Measurements from ENCODE around the gene MAPK9.
A peak's percentile ranks its signal among the peaks of the same experiment; 100 is the strongest.

MAPK9 gene

DNA sequence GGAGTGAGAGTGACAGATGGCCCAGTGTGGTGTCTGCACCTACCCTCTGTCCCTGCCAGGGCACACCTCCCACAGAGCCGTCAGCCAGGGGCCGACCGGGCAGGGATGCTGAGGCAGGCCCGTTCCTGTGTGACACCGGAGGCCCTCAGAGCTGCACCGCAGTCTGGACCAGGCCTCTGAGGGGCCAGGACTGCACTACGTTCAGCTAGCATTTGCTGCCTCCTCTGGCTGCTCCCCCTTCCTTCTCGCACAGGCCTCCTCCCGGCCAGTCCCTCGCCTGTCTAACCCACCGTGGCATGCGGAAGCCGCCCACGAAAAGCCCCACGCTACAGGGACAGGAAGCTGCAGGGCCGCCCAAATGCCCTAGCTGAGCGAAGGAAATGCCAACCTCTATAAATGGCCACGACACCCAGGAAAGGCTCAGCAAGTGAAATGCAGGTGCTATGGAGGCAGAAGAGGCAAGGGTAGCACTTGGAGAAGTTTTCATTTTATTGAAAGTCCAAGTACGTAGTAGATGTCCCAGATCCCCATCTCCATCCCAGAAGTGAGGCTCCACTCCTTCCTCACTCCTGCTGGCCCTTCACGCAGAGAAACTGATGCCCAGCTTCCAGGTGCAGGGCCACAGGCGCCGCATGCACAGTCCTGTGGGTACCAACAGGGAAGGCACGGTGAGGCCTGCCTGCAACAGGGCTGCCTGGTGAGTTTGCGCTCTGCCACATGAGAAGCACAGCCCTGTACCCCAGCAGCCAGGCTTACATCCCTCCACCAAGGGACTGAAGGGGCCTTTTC is 38.7 kb downstream of the MAPK9 start:
- no peaks in the 10 kb centered on the region for H3K27me3 ChIP-seq (replicated peaks; ENCODE audit: control insufficient read depth, insufficient read depth, low read length)
- no peak overlapping the region for H3K4me3 ChIP-seq (replicated peaks; ENCODE audit: low read depth, low read length)
- TF ChIP-seq, protein P1, sequence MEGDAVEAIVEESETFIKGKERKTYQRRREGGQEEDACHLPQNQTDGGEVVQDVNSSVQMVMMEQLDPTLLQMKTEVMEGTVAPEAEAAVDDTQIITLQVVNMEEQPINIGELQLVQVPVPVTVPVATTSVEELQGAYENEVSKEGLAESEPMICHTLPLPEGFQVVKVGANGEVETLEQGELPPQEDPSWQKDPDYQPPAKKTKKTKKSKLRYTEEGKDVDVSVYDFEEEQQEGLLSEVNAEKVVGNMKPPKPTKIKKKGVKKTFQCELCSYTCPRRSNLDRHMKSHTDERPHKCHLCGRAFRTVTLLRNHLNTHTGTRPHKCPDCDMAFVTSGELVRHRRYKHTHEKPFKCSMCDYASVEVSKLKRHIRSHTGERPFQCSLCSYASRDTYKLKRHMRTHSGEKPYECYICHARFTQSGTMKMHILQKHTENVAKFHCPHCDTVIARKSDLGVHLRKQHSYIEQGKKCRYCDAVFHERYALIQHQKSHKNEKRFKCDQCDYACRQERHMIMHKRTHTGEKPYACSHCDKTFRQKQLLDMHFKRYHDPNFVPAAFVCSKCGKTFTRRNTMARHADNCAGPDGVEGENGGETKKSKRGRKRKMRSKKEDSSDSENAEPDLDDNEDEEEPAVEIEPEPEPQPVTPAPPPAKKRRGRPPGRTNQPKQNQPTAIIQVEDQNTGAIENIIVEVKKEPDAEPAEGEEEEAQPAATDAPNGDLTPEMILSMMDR (IDR thresholded peaks at IDR 0.05; ENCODE audit: insufficient read depth, low read length, poor library complexity, severe bottlenecking), result no peak
- peaks cover 3% of the 10 kb centered on the region for H3K36me3 ChIP-seq (ENCODE audit: control insufficient read depth, insufficient read depth, low read length)
- DNase-seq (ENCODE audit: extremely low read depth, insufficient read length), result peak; percentile 20

DNA sequence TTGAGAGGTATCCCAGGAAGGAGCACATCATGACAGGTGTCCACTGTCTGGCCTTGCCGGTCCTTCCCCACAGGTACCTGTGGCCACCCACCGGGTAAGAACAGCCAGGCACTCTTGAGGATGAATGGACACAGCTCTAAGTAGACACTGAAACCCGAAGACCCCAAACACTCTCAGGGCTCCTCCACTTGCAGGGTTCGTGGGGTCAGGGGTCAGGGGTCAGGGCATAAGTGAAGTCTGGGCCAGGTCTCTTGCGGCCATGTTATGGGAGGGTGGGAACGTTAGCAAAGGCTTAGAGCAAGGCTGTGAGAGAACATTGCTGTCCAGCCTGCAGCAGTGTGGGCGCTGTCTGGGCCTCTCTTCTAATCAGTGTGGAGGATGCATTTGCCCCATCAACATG is 40.0 kb downstream of the MAPK9 start:
- Histone ChIP-seq H3K27me3 (replicated peaks; ENCODE audit: control insufficient read depth, insufficient read depth, low read length) (no peaks in the 10 kb centered on the region), H3K4me3 (replicated peaks; ENCODE audit: low read depth, low read length) (no peak overlapping the region), H3K36me3 (ENCODE audit: control insufficient read depth, insufficient read depth, low read length) (peaks cover 4% of the 10 kb centered on the region)
- TF ChIP-seq, protein P1 (IDR thresholded peaks at IDR 0.05; ENCODE audit: insufficient read depth, low read length, poor library complexity, severe bottlenecking), result no peak
- DNase-seq (ENCODE audit: extremely low read depth, insufficient read length), result no peak

DNA sequence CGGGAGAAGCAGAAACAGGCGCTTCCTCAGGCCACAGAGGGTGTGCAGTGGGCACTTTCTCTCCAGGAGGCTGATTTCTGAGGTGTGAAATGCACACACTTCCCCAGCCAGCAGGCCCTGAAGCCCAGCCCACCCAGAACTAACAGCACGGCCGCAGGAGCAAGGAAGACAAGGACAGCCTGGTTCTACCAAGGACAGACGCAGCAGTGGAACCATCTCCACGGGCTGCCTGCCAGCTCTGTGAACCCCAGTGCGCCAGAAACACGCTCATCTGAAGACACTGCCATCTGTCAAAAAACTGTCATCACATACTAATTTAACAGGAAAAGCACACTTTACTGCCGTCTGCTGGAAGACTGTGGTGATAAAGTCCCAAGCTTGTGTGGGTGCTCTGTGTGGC is 40.7 kb downstream of the MAPK9 start:
- TF ChIP-seq, protein P1 (IDR thresholded peaks at IDR 0.05; ENCODE audit: insufficient read depth, low read length, poor library complexity, severe bottlenecking), result no peak
- no peak for DNase-seq (ENCODE audit: extremely low read depth, insufficient read length)
- Histone ChIP-seq H3K4me3 (replicated peaks; ENCODE audit: low read depth, low read length) (no peak overlapping the region), H3K27me3 (replicated peaks; ENCODE audit: control insufficient read depth, insufficient read depth, low read length) (no peaks in the 10 kb centered on the region), H3K36me3 (ENCODE audit: control insufficient read depth, insufficient read depth, low read length) (peaks cover 3% of the 10 kb centered on the region)

DNA sequence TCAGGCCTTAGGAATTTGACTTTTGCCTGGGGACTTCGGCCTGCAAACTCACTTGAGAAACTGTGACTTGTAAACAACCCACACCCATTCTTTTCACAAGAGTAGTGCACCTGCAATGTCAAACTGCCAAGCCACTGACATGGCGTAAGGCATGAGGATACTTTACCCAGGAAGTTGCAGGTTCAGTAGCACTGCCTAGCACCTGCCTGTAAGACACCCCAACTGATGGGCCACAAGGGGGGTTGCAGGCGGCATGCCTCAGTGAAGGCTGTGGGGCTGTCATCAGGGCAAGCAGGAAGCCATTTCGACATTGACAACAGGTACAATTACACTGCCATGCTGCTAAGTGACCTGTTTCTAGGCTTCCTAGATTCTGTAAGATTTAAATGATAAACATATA is 41.6 kb downstream of the MAPK9 start:
- Histone ChIP-seq H3K27me3 (replicated peaks; ENCODE audit: control insufficient read depth, insufficient read depth, low read length) (no peaks in the 10 kb centered on the region), H3K4me3 (replicated peaks; ENCODE audit: low read depth, low read length) (no peak overlapping the region), H3K36me3 (ENCODE audit: control insufficient read depth, insufficient read depth, low read length) (peaks cover 3% of the 10 kb centered on the region)
- TF ChIP-seq, protein P1 (IDR thresholded peaks at IDR 0.05; ENCODE audit: insufficient read depth, low read length, poor library complexity, severe bottlenecking), result no peak
- DNase-seq (ENCODE audit: extremely low read depth, insufficient read length), result no peak

DNA sequence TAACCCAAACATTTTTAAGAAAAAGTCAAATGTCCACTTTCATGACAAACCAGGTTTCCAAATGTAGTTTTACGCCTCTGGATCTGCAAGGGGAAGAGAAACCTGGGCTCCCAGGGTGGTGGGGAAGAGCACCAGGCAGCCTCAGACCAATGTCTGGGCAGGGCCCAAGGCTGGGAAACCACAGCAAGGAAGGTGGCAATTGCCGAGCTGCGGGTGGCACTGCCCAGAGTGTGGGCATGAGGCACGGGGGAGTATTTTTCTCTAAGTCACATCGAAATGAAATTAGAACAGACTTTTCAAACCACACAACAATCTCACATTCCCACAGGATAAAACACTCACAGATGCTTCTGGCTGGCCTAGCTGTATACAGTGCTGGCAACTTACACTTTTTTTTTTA is 50.3 kb downstream of the MAPK9 start:
- Histone ChIP-seq H3K27me3 (replicated peaks; ENCODE audit: control insufficient read depth, insufficient read depth, low read length) (no peaks in the 10 kb centered on the region), H3K36me3 (ENCODE audit: control insufficient read depth, insufficient read depth, low read length) (peaks cover 1% of the 10 kb centered on the region), H3K4me3 (replicated peaks; ENCODE audit: low read depth, low read length) (no peak overlapping the region)
- TF ChIP-seq, protein P1 (IDR thresholded peaks at IDR 0.05; ENCODE audit: insufficient read depth, low read length, poor library complexity, severe bottlenecking), result no peak
- no peak for DNase-seq (ENCODE audit: extremely low read depth, insufficient read length)

Measured in GM06990 (cell line).